Measurements from ENCODE around the gene CDC14B.
A peak's percentile ranks its signal among the peaks of the same experiment; 100 is the strongest.
"Not testable (repeated sequence)": the region's sequence is repeated elsewhere in the genome, so short reads cannot be mapped to it uniquely, and the experiment has no call there.

Gene CDC14B

DNA sequence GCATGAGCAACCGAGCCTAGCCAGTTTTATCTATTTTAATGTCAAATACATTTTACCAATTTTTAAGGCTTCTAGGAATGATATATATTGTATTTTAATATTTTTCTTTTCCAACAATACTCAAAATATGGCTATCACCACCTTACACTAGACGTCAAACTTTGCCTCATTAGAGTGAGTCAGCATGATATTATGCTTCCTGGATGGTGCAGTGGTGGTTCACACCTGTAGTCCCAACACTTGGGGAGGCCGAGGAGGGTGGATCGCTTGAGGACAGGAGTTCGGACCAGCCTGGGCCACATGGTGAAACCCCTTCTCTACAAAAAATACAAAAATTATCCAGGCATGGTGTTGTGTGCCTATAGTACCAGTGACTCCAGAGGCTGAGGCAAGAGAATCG is 7.3 kb upstream of the CDC14B start:
- DNase-seq (ENCODE audit: low read depth in 3 of 3), result no peak

DNA sequence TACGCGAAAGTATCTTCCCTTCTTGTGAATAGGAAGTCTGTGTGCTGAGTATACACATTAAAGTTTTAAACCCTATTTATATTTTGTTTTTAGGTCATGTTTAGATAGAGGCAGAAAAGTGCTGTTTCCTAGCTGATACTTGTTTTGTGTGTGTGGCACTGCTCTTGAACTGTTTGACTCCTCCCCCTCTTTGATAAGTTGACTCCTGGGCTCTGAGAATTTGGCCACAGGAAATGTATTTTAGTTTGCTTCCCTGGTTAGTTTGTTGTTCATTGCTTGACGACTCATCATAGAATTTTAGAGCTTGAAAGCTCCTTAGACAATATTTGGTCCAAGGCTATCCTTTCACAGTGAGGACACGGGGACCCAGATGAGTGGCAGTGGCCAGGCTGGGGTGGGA is 2.0 kb upstream of the CDC14B start:
- no peak for DNase-seq (ENCODE audit: low read depth in 3 of 3)

DNA sequence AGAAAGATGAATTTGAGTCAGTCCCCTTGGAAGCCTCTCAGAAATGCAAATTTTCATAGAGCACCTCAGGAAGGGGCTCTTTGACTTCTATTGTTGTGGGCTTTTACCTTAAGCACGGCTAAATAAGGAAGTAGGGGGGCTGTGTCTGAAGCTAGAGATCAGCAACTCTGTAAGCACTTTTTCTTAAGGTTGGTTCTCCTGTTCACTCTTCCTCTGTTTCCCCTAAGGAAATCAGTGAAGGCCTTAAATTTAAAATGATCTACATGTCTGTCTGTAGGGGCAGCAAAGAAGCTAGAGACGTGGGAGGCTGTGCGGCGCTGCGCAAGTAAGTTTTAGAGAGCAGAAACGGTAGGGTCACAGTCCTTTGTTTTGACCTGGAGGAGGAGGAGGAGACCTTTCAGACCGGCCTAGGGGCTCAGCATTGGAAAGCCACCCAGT is 1.2 kb upstream of the CDC14B start:
- no peak for DNase-seq (ENCODE audit: low read depth in 3 of 3)

DNA sequence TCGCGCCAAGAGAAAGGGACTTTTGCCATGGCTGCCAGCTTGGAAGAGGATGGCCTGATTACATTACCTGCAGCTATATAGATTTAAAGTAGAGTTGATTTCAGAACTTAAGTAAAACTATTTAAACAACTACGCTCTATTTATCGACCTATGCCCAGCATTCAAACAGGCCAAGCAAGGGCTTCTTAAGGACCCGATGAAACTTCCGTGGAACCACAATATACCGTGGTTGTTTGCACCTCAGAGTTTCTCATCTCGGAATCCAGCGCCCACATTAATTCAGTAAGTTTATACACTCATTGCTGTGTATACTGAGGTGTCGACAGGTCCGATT is 505 bp upstream of the CDC14B start:
- DNase-seq (ENCODE audit: low read depth in 3 of 3), result no peak

DNA sequence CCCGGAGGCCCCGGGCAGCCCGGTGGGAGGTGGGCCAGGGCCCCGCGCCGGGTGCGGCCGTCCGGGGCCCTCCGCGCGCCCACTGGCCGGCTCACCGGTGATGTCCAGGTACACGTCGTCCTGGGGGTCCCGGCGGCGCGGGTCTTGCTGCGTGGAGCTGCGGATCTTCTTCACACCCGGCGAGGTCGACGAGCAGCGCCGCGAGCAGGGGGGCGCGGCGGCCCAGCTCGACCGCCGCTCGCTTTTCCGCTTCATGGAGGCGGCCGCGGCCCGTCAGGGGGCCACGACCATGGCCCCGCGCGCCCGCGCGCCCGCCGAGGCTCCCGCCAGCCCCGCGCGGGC is 548 bp downstream of the CDC14B start:
- no peak for DNase-seq (ENCODE audit: low read depth in 3 of 3)

DNA sequence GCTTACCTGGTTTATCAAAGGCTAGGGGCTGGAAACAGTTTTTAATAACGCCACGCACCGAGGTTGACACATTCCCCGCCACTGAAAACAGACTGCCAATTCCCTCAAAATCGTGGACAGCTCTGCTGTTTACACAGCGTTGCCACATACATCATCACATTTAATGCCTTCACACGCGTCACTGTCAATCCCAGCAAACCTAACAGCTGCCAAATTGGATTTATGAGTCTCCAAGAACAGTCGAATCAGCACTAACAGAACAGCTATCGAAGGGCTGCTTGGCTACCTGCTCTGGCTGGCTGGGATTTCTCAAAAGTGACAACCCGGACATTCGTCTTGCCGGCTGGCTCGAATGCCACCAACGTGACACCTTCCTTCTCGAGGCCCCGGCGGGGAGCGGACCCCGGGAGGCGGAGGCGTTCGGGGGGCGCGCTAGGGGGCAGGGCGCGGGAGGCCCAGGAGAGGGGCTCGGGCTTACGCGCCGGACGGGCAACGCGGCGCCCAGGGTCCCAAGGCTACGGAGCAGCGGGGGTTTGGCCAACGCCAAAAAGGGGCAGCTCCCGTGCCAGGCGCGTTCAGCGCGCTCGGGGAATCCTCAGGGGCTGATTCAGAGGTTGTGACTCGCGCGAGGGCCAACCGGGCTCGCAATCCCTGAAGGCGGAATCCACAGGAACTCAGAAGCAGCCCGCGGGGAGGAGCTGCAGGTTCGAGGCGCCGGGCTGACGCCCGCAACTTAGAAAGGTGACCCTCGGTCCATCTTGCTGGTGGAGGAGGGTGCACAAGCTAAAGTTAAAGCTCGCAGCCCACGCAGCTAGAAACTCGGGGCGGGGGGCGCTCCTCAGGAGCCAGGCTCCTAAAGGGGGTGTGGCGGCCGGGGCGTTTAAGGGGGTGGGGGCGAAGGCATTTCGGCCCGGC is 1.2 kb downstream of the CDC14B start:
- peak in 1 of 3 experiments; percentile 10 for DNase-seq (ENCODE audit: low read depth in 3 of 3)

DNA sequence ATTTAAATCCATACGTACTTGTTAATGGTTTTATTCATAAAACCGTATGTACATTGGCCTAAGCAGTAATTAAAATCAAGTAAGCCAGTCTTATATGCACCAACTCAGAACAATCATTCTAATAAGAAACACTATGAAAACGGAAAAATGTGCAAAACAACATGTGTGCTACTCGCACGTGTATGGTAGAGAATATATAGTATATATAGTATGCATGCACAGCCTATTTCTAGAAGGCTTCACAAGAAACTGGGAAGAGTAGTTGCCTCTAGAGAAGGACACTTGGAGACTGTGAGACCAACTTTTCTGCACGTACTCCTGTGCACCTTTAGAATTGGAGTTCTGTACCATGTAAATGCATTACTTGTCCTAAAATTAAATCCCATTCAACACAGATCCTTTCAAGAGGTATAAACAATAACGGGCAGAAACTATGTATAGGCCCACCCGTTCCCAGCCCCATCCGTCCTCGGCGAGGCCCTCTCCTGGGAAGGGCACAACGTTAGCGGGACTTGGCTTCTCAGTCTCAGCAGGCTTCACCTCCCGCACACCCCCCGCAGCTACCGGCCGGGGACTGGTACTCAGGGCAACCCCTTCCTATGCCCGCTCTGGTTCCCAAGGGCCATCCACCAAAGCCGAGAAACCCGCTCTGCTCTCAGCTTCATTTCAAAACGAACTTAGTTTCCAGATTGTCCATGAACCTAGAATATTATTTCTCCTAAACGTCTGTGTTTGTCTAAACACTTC is 2.0 kb downstream of the CDC14B start:
- DNase-seq (ENCODE audit: low read depth in 3 of 3), result no peak

DNA sequence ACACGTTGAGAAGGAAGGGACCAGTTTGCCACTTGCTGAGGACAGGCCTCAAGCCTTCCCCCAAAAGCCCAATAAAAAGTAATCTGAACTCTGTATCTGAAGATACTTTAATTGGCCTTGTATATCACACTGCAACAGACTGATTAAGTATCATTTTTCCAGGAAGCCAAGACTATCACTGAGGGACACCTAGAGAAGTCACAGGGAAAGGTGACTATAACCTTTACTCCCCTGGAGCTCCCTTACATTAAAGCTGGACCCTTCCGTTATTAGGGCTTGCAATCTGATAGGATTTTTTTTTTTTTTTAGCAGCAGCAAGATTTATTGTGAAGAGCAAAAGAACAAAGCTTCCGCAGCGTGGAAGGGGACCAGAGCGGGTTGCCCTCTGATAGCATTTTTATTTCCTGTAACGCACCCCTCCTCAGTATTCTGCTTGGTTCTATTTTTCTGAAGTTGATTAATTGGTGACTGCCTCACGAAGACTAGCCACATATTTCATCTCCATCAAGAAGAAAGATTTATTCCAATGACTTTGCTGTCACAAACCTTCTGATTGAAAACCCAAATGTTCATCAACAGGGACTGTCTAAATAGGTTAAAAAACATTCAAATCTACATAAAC is 2.7 kb downstream of the CDC14B start:
- DNase-seq (ENCODE audit: low read depth in 3 of 3), result no peak

DNA sequence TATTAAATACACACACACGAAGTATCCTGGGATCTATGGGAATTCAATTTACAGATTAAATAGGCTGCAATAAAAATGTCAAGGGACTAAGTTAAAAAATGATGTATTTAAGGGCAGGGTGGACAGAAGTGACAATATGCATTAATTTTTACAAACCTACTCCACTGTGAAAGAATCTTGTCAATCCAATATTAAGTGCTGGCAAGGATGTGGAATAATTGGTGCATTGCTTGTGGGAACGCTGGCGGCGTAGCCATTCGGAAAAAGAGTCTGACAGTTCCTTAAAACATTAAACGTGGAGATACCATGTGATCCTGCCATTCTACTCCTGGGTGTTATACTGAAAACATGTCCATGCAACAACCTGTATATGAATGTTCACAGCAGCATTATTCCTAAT is 4.2 kb downstream of the CDC14B start:
- no peak for DNase-seq (ENCODE audit: low read depth in 3 of 3)

DNA sequence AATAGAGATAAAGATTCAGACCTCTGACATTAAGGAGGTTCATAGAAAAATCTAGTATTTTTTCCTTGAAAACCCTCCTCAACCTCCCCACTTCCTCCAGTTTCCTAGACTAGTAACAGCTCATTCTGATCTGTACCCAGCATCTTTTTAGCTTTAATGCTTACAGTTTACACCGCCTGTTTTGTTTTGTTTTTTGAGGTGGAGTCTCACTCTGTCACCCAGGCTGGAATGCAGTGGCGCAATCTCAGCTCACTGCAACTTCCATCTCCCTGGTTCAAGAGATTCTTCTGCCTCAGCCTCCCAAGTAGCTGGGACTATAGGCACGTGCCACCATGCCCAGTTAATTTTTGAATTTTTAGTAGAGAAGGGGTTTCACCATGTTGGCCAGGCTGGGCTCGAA is 5.0 kb downstream of the CDC14B start:
- DNase-seq (ENCODE audit: low read depth in 3 of 3), result not testable (repeated sequence)

DNA sequence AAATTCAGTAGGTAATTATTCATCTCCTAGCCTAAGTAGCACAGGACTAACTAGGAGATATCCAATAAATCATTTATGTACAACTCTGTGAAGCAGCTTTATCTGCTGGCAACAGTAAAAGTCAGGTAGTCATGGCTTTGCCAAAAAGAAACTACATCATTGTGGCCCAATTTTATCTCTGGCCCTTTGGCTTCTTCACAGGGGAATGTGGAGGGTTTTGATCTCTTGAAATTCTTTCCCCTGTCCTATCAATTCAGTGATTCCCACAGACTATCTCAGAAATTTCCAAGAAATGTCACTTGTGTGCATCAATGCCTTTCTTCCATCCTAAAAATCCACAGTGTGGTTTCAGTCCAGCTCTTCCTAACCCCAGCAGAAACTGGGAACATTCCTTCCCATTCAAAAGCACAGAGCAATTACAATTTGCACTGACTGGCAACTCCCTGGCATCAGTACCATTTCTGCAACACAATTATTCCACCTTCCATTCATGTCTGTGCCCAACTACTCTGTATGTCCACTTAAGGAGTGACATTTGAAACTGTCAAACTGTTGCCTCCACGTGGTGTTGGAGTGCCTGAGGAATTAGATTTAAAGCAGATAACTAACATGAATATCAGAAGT is 6.6 kb downstream of the CDC14B start:
- DNase-seq (ENCODE audit: low read depth in 3 of 3), result no peak

DNA sequence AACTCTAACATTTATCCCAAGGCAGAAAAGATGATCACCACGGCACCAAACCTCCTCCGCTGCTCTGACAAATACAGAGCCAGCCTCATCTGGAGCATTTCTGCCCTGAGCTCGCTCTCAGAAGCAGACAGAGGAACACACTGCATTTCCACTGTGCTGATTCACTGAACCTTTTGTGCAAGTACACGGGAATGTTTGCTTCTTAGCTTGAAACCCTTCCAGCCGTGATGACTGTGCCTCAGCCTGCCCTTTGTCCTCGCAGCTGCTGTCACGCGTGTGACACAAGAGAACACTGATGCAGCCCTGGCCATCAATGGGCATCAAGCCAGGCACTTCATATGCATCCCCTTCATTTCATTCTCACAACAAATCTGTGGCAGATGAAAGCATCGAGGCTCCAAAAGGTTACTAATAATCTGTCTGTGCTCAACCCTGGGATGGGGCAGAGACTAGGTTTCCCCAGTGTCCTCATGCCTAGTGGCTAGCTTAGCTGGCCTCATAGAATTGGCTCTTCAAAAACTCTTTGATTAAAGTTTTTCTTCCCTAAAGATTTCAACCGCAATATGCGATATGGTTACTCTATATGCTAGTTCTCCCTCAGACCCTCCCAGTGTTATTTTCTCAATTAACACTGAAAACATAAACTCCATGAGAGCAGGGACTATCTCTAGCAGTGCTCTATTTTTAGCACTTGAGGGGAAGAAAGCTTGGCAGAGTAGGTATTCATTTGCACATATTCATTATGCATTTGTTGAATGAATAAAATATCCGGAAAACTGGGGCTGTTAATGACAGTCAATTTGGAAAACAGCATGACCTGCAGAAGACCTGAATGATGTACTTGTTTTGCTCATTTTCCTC is 7.3 kb downstream of the CDC14B start:
- no peak for DNase-seq (ENCODE audit: low read depth in 3 of 3)

DNA sequence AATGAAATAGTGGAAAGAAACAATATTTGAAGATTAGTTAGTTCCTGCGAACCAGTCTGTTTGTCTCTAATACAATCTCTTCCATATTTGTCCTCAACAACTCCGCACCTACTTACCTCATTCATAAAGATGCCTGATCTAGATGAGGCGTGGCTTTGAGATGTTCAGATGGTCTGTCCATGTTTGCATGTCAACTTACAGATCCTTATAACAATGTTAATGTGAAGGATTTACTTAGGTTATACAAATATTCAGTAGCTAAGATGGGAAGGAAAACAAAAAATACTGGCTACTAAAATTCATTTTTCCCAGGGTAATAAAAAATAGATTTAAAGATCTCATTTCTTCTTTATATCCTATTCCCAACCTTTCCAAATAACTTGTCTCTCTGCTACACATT is 8.3 kb downstream of the CDC14B start:
- no peak for DNase-seq (ENCODE audit: low read depth in 3 of 3)

DNA sequence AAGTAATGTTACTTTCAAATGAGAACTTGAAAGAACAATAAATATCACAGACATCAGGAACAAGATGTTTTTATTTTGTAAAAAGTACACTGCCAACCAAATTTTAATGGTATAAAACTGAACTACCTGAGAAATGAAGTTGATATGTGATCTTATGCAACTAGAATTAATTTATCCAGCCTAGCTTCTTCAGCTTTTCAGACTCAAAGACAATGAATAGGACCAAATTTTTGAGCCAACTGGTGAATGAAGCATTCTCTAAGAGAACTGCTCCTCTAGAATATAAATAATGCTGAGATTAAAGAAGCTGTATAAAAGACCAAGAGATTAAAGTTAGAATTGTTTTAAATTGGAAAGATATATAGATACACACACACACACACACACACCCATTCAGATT is 9.9 kb downstream of the CDC14B start:
- no peak for DNase-seq (ENCODE audit: low read depth in 3 of 3)

DNA sequence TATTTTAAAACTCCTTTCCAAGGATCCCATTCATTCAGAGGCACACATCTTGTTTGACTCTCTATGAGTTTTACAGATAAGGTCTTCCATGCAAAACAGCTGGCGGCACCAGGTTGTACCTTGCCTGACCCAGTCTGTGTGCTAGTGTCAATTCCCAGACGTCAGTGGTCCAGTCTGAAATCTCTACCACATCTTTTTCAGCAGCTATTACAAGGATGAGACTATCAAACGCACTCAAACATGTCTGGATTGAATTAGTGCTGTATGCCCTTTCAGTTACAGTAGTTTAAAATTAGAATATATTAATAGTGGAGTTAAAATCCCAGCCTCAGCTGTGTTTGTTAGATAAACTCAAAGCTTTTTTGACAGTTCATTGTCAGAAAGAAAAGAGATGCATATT is 11.7 kb downstream of the CDC14B start:
- DNase-seq (ENCODE audit: low read depth in 3 of 3), result no peak

DNA sequence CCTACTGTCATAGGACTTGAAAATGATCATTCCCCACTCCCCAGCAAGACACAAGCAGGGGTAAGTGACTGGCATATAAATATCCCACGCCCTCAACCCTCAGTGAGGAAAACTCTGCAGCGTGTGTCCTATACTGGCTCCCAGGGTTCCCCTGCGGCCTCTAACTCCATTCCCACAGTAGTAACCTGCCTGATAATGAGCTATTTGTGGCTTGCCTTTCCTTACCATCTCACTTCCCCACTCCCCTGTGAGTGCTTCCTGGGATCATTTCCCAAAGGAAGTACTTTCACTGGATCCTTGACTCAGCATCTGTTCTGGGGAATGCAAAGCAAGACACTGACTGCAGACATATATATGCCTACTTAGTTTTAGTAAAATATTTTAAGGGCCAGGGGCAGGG is 14.3 kb downstream of the CDC14B start:
- no peak for DNase-seq (ENCODE audit: low read depth in 3 of 3)

DNA sequence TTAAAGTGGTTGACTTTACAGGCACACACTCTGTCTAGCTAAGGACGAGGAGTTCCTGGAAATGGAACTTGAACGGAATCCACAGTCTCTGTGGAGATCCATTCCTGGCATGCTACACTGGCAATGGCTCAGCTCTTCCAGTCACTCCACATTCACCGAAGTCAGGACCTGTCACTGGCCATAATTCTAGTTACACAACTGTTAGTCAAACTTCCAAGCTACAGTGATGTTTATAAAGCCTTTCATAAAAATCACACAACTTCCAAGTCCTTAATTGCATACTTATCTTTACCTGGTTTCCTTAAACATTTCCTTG is 15.7 kb downstream of the CDC14B start:
- DNase-seq (ENCODE audit: low read depth in 3 of 3), result no peak

DNA sequence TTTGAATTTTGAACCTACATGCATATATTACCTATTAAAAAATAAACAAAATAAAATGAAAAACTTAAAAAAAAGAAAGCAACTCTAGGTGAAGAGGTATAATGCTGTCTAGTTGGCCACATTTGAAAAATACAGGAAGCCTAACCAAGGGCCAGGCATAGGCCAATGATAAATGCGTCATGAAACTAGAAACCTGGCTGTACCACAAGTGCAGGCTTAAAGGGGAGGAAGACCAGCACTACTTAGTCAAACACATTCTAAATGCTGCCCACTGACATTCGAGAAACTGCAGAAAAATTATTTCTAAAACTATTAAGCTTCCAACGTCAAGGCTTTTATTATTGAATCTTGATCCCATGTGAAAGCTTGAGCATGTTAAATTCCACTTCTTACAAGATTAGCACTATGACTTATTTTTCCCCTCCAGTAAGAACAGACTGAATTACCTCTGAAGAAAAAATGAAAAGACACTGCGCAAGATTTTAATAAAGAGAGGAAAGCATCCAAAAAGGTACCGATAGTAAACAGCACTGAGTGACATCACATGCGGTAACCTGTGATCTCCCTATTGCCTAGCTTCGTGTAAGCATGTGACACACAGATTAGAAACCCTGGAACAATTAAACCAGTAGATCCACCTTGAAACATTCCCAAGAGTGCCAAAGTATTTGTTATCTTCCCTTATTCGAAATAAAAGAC is 16.2 kb downstream of the CDC14B start:
- DNase-seq (ENCODE audit: low read depth in 3 of 3), result no peak

DNA sequence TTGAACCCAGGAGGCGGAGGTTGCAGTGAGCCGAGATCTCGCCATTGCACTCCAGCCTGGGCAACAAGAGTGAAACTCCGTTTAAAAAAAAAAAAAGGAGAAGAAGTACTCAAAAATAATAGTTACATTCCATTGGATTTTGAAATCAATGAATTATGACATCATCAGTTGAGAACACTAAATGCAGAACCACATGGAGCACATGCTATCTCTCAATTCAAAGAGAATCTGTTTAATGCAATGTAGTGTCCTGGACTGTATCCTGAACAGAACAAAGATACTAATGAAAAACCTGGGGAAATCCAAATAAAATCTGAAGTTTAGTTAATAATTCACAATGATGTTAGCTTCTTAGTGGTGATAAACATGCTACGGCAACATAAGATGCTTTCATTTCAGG is 20.3 kb downstream of the CDC14B start:
- no peak for DNase-seq (ENCODE audit: low read depth in 3 of 3)

DNA sequence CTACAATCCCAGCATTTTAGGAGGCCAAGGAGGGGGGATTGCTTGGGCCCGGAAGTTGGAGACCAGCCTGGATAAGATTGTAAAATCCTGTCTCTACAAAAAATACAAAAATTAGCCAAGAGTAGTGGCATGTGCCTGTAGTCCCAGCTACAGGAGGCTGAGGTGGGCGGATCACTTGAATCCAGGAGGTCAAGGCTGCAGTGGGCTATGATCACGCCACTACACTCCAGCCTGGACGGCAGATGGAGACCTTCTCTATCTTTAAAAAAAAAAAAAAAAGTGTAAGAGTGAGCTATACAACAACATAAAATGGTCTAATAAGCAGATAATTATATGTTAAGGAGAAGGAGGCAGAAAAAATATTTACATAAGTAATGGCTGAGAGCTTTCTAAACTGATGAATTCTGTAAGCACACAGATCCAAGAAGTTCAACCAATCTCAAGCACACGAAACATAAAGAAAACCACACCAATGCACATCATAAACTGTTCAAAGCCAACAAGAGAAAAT is 23.0 kb downstream of the CDC14B start:
- DNase-seq (ENCODE audit: low read depth in 3 of 3), result no peak

All from stimulated activated CD4-positive, alpha-beta T cell treated with anti-CD3 and anti-CD28 coated beads, TNF-alpha, amount 100 ng/mL, for 24 hours (primary cell).